H1 (cell line): ENCODE results near the gene GRID1. TPM values are rescaled to one million over a fixed set of nuclear protein-coding genes. Genes with fewer than 3 reads are reported as not detected.

Experiments used
- CTCF ChIA-PET: fragments of 300-600 bp; sonication (Branson Sonifier 250); formaldehyde crosslinking; loops from one replicate; lab custom pipeline; 2021; ENCODE audit not compliant: partially characterized antibody; lab: Charles Lee
- POLR2A ChIA-PET: fragments of 300-600 bp; sonication (Branson Sonifier 250); formaldehyde crosslinking; loops from one replicate; lab custom pipeline; 2021; ENCODE audit warnings: inconsistent platforms; ENCODE audit not compliant: partially characterized antibody; lab: Charles Lee
- DNase-seq, 2 experiments: peaks; one replicate each; pipeline versions ENCODE4 v3.0.0 to v3.0.0-alpha.2; 2010 to 2022; ENCODE audit warnings: low spot score in 2 of 2, low read depth in 1 of 2, mixed read lengths in 1 of 2
- FAIRE-seq: peaks from 2 replicates; lab custom pipeline; 2011; peaks lifted over from hg19 to GRCh38; lab: Jason Lieb, UNC
- H2AFZ ChIP-seq: 2 replicates; pipeline ENCODE4 v1.8.1; 2012; ENCODE audit warnings: low read length, inconsistent platforms
- H2AK5ac ChIP-seq: 2 replicates; pipeline ENCODE4 v1.6.1; 2013; ENCODE audit warnings: low read depth, low read length
- H2BK120ac ChIP-seq: replicated peaks from 2 replicates; pipeline ENCODE3; 2013; ENCODE audit warnings: low read depth, low read length, inconsistent platforms
- H2BK12ac ChIP-seq: 2 replicates; pipeline ENCODE4 v1.6.1; 2013; ENCODE audit warnings: low read depth, low read length
- H2BK15ac ChIP-seq: 2 replicates; pipeline ENCODE4 v1.6.1; 2013; ENCODE audit warnings: low read length
- H2BK20ac ChIP-seq: 2 replicates; pipeline ENCODE4 v1.6.1; 2013; ENCODE audit warnings: low read length
- H2BK5ac ChIP-seq: 2 replicates; pipeline ENCODE4 v1.6.1; 2013; ENCODE audit warnings: low read depth, low read length
- H3K14ac ChIP-seq: 2 replicates; pipeline ENCODE4 v1.6.1; 2013; ENCODE audit warnings: inconsistent platforms; ENCODE audit not compliant: insufficient read length
- H3K18ac ChIP-seq: 2 replicates; pipeline ENCODE4 v1.6.1; 2013; ENCODE audit warnings: low read length; ENCODE audit errors: extremely low read depth
- H3K23ac ChIP-seq: 2 replicates; pipeline ENCODE4 v1.6.1; 2013; ENCODE audit warnings: inconsistent platforms; ENCODE audit not compliant: insufficient read length
- H3K23me2 ChIP-seq: 2 replicates; pipeline ENCODE4 v1.6.1; 2013; ENCODE audit warnings: low read depth, low read length
- H3K27ac ChIP-seq: 2 replicates; pipeline ENCODE4 v1.6.1; 2011; ENCODE audit warnings: low read depth, low read length, inconsistent platforms
- H3K27me3 ChIP-seq, 4 experiments: replicated peaks in 1 of 4; 1 replicate in 1 of 4; 2 replicates in 3 of 4; pipeline versions ENCODE4 v1.6.1 to v1.8.1; 2011 to 2013; ENCODE audit warnings: low read length in 3 of 4, mild to moderate bottlenecking in 3 of 4, inconsistent platforms in 2 of 4, mixed read lengths in 2 of 4, moderate library complexity in 1 of 4; ENCODE audit not compliant: control insufficient read depth in 3 of 4, insufficient read depth in 3 of 4; ENCODE audit errors: extremely low read depth in 1 of 4
- H3K36me3 ChIP-seq, 4 experiments: 2 replicates each; pipeline versions ENCODE4 v1.6.1 to v1.8.1; 2011 to 2013; ENCODE audit warnings: mild to moderate bottlenecking in 4 of 4, low read length in 3 of 4, moderate library complexity in 2 of 4, control low read depth in 1 of 4, inconsistent platforms in 1 of 4; ENCODE audit not compliant: insufficient read depth in 4 of 4, control insufficient read depth in 2 of 4
- H3K4ac ChIP-seq: replicated peaks from 2 replicates; pipeline ENCODE3; 2013; ENCODE audit warnings: low read length, low read depth, mixed read lengths, inconsistent platforms; ENCODE audit not compliant: insufficient read length
- H3K4me1 ChIP-seq, 4 experiments: replicated peaks in 1 of 4; 1 replicate in 1 of 4; 2 replicates in 3 of 4; pipeline versions ENCODE4 v1.6.1 to v1.8.1; 2011 to 2013; ENCODE audit warnings: low read length in 3 of 4, inconsistent platforms in 2 of 4, mixed read lengths in 1 of 4; ENCODE audit not compliant: insufficient read depth in 4 of 4, control insufficient read depth in 3 of 4
- H3K4me2 ChIP-seq, 2 experiments: 2 replicates each; pipeline versions ENCODE4 v1.6.1 to v1.8.1; 2011 to 2013; ENCODE audit warnings: low read depth in 2 of 2, low read length in 2 of 2, control low read depth in 1 of 2, inconsistent platforms in 1 of 2, mild to moderate bottlenecking in 1 of 2; ENCODE audit not compliant: insufficient read depth in 1 of 2
- H3K4me3 ChIP-seq, 4 experiments: fragments of 200-600, 300-600 bp in 1 of 4; sonication (generic), shearing (Covaris generic), sonication (Bioruptor Twin) in 1 of 4; 2 replicates each; pipeline versions ENCODE4 v1.5.1 to v1.8.1; 2011 to 2016; ENCODE audit warnings: low read length in 4 of 4, low read depth in 3 of 4, control low read depth in 2 of 4, inconsistent platforms in 2 of 4, mild to moderate bottlenecking in 2 of 4, mixed read lengths in 1 of 4, moderate library complexity in 1 of 4; ENCODE audit not compliant: insufficient read depth in 2 of 4; ENCODE audit errors: extremely low read depth in 1 of 4
- H3K56ac ChIP-seq: replicated peaks from 2 replicates; pipeline ENCODE3; 2013; ENCODE audit warnings: low read depth, mild to moderate bottlenecking, mixed read lengths, low read length, inconsistent platforms; ENCODE audit not compliant: insufficient read length
- H3K79me1 ChIP-seq: 2 replicates; pipeline ENCODE4 v1.6.1; 2013; ENCODE audit warnings: low read depth, low read length, control low read depth
- H3K79me2 ChIP-seq, 2 experiments: 2 replicates each; pipeline versions ENCODE4 v1.6.1 to v1.8.1; 2012 to 2013; ENCODE audit warnings: low read length in 2 of 2, mild to moderate bottlenecking in 2 of 2, inconsistent platforms in 1 of 2; ENCODE audit not compliant: insufficient read depth in 2 of 2, control insufficient read depth in 1 of 2
- H3K9ac ChIP-seq, 4 experiments: replicated peaks in 1 of 4; 1 replicate in 1 of 4; 2 replicates in 3 of 4; pipeline versions ENCODE4 v1.6.1 to v1.8.1; 2011 to 2013; ENCODE audit warnings: low read depth in 3 of 4, low read length in 3 of 4, control low read depth in 2 of 4, mild to moderate bottlenecking in 2 of 4, moderate library complexity in 2 of 4, inconsistent platforms in 1 of 4; ENCODE audit errors: extremely low read depth in 1 of 4
- H3K9me3 ChIP-seq, 2 experiments: 2 replicates each; pipeline versions ENCODE4 v1.6.1 to v1.8.1; 2012 to 2013; ENCODE audit warnings: mild to moderate bottlenecking in 2 of 2, moderate library complexity in 2 of 2, control low read depth in 1 of 2, inconsistent platforms in 1 of 2, low read depth in 1 of 2, low read length in 1 of 2, mixed read lengths in 1 of 2; ENCODE audit not compliant: insufficient read depth in 2 of 2
- H4K20me1 ChIP-seq, 2 experiments: replicated peaks in 1 of 2; 2 replicates each; pipeline versions ENCODE3 to v1.8.1; 2011 to 2013; ENCODE audit warnings: inconsistent platforms in 2 of 2, low read length in 2 of 2, mild to moderate bottlenecking in 1 of 2; ENCODE audit not compliant: insufficient read depth in 2 of 2, control insufficient read depth in 1 of 2
- H4K5ac ChIP-seq: 2 replicates; pipeline ENCODE4 v1.6.1; 2013; ENCODE audit warnings: low read length, low read depth, mixed read lengths, inconsistent platforms; ENCODE audit not compliant: insufficient read length
- H4K8ac ChIP-seq: 2 replicates; pipeline ENCODE4 v1.8.0; 2013; ENCODE audit warnings: mild to moderate bottlenecking, moderate library complexity, low read length, inconsistent platforms; ENCODE audit not compliant: insufficient read depth; ENCODE audit errors: extremely low read depth
- H4K91ac ChIP-seq: replicated peaks from 2 replicates; pipeline ENCODE3; 2013; ENCODE audit warnings: low read length, mixed read lengths, inconsistent platforms; ENCODE audit not compliant: insufficient read length
- CHD1 ChIP-seq: IDR thresholded peaks from 2 replicates; pipeline ENCODE4 v1.6.1; 2012; ENCODE audit warnings: low read depth, low read length, improper control_type of control experiment
- CHD2 ChIP-seq: IDR thresholded peaks from 2 replicates; pipeline ENCODE4 v1.6.1; 2012; ENCODE audit warnings: low read length, improper control_type of control experiment
- CREB1 ChIP-seq: IDR thresholded peaks from 2 replicates; pipeline ENCODE4 v1.6.1; 2012; ENCODE audit warnings: inconsistent platforms
- EZH2 ChIP-seq: fragments of 200-600 bp; sonication (generic); IDR thresholded peaks from 2 replicates; pipeline ENCODE4 v1.7.1; 2012; ENCODE audit warnings: low read depth, mild to moderate bottlenecking, moderate library complexity, low read length, inconsistent platforms; ENCODE audit not compliant: severe bottlenecking
- KDM5A ChIP-seq: fragments of 200-600 bp; IDR thresholded peaks from 2 replicates; pipeline ENCODE4 v1.7.1; 2012; ENCODE audit warnings: mild to moderate bottlenecking, low read length, inconsistent platforms, mixed read lengths
- WGBS, 2 experiments: shearing (Covaris generic) in 1 of 2; methylation state at CpG; one replicate each; pipeline versions ENCODE4 v1.1.6 to v1.1.7; 2013 to 2015; ENCODE audit warnings: low lambda C conversion rate in 2 of 2, mixed read lengths in 2 of 2, inconsistent platforms in 1 of 2, low coverage in 1 of 2, missing lambda C conversion rate in 1 of 2; ENCODE audit not compliant: insufficient replicate concordance in 2 of 2, insufficient coverage in 1 of 2, insufficient read length in 1 of 2; ENCODE audit errors: extremely low coverage in 1 of 2, missing lambda C conversion rate in 1 of 2; 5-methylcytosine and 5-hydroxymethylcytosine counted together
- polyA plus RNA-seq, 7 experiments: library from polyadenylated mRNA; depleted of rRNA in 3 of 7; stranded (reverse) in 5 of 7; unstranded in 2 of 7; fragments of >200 nt in 5 of 7; fragments of 200-250 nt in 2 of 7; gene quantifications; 1 replicate in 5 of 7; 2 replicates in 1 of 7; 4 replicates in 1 of 7; pipeline versions ENCODE4 v1.2.1 to v1.2.3, GENCODE V29; 2011 to 2013; ENCODE audit warnings: missing spikeins in 2 of 7, mixed read lengths in 2 of 7
- total RNA-seq: library from RNA; stranded (reverse); fragmentation: NEBNext Ultra II Directional; extraction: Animal tissue kit (Norgen Biotek cat#: 25700); gene quantifications from 2 replicates; pipeline ENCODE4 v1.2.1, GENCODE V29; 2021

Gene GRID1
- total and polyA plus RNA-seq, 2 of the 8 experiments (the other 6 are each of a cell fraction or from before 2014, with no cell fraction given): 0.22 to 0.30 TPM

GRCh38 chr10:86087716-86088115, 278.9 kb downstream of the GRID1 start:
- H3K4me3 ChIP-seq: no peak overlapping the region
- WGBS, 2 experiments: 87% methylated on average over 9 of the region's 9 CpGs; no CpG with 5 or more reads in 1 of the 2 experiments
- no peak overlapping the region for H3K18ac ChIP-seq
- no peak overlapping the region for H3K27ac ChIP-seq
- ChIA-PET POLR2A (no interaction called here), CTCF (interaction anchor here (0.9 to 1.8 kb wide), 7 partner anchors 9 to 261 kb away, joined by 3 to 9 read pairs (median 5); no protein-coding TSS in a partner anchor)
- no peak overlapping the region for H3K4ac ChIP-seq
- no peaks in the 10 kb centered on the region for H3K36me3 ChIP-seq
- no peak overlapping the region for H3K14ac ChIP-seq
- no peaks in the 10 kb centered on the region for H3K27me3 ChIP-seq
- H3K56ac ChIP-seq: no peak overlapping the region
- H2BK120ac ChIP-seq: no peak overlapping the region
- H2BK5ac ChIP-seq: no peak overlapping the region
- H4K91ac ChIP-seq: no peak overlapping the region
- no peak for DNase-seq
- no peaks in the 10 kb centered on the region for H3K9me3 ChIP-seq
- no peaks in the 10 kb centered on the region for H3K79me2 ChIP-seq
- H4K20me1 ChIP-seq: no peaks in the 10 kb centered on the region
- no peak overlapping the region for H4K8ac ChIP-seq
- H2BK12ac ChIP-seq: no peak overlapping the region
- peaks cover 6% of the 10 kb centered on the region; the same call in 1 of the 2 replicates for H3K23me2 ChIP-seq
- no peak overlapping the region for H3K23ac ChIP-seq
- TF ChIP-seq CHD2: no peak
- TF ChIP-seq EZH2: no peak
- no peak for TF ChIP-seq CREB1
- TF ChIP-seq KDM5A: no peak
- TF ChIP-seq CHD1: no peak
- H3K9ac ChIP-seq: no peak overlapping the region
- FAIRE-seq: no peak
- H2BK15ac ChIP-seq: no peak overlapping the region
- no peak overlapping the region for H2AFZ ChIP-seq
- no peaks in the 10 kb centered on the region for H3K79me1 ChIP-seq
- no peak overlapping the region for H3K4me2 ChIP-seq
- H2BK20ac ChIP-seq: no peak overlapping the region
- H2AK5ac ChIP-seq: no peak overlapping the region
- H4K5ac ChIP-seq: no peak overlapping the region
- H3K4me1 ChIP-seq: peaks cover 0 to 3% (median 0%) of the 10 kb centered on the region in 4 experiments; a peak in 2 of 7 replicates
